GM12864 (cell line): ENCODE data around the gene XPR1.

Experiments
- DNase-seq: peaks from one replicate; pipeline ENCODE4 v3.0.0-alpha.2; 2011; ENCODE audit warnings: low read depth
- H3K4me3 ChIP-seq: 2 replicates; pipeline ENCODE4 v1.5.1; 2011; ENCODE audit warnings: mild to moderate bottlenecking, low read depth, low read length, control low read depth
- CTCF ChIP-seq: IDR thresholded peaks from 2 replicates; pipeline ENCODE4 v1.5.1; 2011; ENCODE audit warnings: low read depth, mild to moderate bottlenecking, moderate library complexity, low read length, control low read depth, inconsistent platforms; ENCODE audit errors: missing control alignments

The XPR1 gene

GRCh38 chr1:180907313-180908055 lies 275.7 kb downstream of the XPR1 start:
- no peak for DNase-seq
- no peak overlapping the region for H3K4me3 ChIP-seq
- no peak for TF ChIP-seq CTCF

GRCh38 chr1:180908074-180908765 lies 276.4 kb downstream of the XPR1 start:
- DNase-seq: no peak
- no peak for TF ChIP-seq CTCF
- no peak overlapping the region for H3K4me3 ChIP-seq

- no peak overlapping the region for H3K4me3 ChIP-seq
- TF ChIP-seq CTCF: no peak
- DNase-seq: peak; percentile 8
These were observed 277.2 kb downstream of the XPR1 start for GRCh38 chr1:180909005-180909414.

- no peak for DNase-seq
- no peak overlapping the region for H3K4me3 ChIP-seq
- no peak for TF ChIP-seq CTCF
These were observed 277.7 kb downstream of the XPR1 start for GRCh38 chr1:180909462-180909976.

- peak overlapping the region; percentile 47 for H3K4me3 ChIP-seq
- no peak for DNase-seq
- no peak for TF ChIP-seq CTCF
These were observed 279.9 kb downstream of the XPR1 start for GRCh38 chr1:180911640-180912191.

DNA sequence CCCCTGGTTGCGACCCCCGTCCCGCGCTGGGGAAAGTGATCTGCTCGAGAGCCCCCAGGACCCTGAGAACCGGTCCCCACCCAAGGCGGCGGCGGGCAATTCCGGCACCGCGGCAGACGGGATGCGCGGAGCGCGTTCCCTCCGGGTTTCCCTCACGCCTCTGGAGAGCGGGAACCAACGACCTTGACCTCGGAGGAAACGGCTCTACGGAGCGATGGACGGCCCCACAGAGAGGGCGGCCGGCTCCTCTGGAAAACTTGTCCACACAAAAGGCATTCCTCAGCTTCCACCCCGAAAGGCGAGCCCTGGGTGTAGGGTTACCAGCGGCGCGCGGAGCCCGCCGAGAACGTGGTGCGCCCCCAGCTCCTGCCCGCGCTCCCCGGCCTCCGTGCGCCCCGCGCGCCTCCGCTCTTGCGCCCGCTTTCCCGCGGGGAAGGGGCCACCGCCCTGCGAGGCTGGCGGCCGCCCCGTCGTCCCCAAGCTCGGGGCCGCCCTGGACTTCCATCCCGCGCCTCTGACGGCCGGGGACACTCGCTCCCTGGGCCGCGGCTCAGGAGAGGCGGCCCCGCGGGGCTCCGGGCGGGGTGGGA lies 280.5 kb downstream of the XPR1 start:
- no peak for TF ChIP-seq CTCF
- DNase-seq: no peak
- peak overlapping the region; percentile 47 for H3K4me3 ChIP-seq
